ENCODE data around the gene SBNO2.

The SBNO2 gene

DNA sequence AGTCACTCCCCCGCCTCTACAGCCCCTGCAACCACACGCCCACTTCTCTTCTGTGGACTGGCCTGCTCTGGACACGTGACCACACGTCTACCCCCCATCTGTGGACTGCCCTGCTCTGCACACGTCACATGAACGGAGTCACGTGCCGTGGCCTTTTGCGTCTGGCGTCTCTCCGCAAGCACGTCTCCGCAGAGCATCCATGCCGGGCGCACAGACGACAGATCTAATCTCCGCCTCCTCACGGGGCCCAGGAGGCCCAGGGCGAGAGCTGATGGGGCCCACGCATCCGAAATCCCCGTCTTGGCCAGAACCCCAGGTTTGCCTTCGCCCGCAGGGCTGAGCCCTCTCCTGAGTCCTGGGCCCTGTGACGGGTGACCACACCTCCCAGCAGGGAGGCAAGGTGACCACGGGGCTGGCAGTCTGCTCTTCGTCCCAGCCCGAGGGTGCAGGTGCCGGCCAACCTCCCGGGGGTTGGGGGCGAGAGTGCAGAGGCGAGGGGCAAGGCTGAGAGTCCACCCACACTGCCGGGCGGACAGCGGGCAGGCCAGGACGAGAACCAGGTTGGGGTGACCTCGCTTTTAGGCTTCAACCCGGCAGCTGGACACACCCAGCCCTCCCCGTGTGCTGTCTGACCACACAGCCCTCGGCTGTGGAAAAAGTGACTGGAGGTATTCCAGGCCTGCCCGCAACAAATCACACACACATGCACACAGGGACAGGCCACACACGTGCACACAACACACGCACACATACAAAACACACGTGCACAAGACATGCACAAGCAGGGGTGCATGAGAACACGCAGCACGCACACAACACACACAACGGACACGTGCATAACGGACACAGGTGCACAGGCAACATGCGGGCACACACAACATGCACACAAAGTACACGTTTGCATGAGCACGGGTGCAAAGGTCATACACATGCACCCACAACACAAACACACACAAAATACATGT is 3.9 kb downstream of the SBNO2 start:
- peak; percentile 45 to 98 (median 86) for DNase-seq
- intact Hi-C loops (cut with DNase I): loop anchor here (5.0 kb wide), 1 partner anchor 68 kb away; the partner anchor contains the start of gene GPX4

DNA sequence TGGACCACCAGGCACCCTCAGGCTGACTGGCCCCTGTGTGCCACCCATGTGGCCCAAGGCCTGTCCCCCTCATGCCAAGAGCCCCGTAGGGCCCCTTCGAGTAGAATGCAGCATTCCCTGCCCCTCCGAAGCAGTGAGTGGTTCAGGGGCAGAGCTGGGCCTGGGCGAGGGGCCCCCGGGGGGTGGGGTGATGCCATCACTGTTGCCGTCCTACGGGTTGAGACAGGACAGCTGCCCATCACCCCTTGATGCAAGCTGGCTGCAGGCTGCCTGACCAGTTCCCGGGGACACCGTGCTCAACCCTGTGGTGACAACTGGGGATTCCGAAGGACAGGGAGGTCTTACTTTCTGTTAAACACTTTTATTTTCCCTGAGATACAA is 4.7 kb downstream of the SBNO2 start:
- intact Hi-C loops (cut with DNase I): no loop called here

DNA sequence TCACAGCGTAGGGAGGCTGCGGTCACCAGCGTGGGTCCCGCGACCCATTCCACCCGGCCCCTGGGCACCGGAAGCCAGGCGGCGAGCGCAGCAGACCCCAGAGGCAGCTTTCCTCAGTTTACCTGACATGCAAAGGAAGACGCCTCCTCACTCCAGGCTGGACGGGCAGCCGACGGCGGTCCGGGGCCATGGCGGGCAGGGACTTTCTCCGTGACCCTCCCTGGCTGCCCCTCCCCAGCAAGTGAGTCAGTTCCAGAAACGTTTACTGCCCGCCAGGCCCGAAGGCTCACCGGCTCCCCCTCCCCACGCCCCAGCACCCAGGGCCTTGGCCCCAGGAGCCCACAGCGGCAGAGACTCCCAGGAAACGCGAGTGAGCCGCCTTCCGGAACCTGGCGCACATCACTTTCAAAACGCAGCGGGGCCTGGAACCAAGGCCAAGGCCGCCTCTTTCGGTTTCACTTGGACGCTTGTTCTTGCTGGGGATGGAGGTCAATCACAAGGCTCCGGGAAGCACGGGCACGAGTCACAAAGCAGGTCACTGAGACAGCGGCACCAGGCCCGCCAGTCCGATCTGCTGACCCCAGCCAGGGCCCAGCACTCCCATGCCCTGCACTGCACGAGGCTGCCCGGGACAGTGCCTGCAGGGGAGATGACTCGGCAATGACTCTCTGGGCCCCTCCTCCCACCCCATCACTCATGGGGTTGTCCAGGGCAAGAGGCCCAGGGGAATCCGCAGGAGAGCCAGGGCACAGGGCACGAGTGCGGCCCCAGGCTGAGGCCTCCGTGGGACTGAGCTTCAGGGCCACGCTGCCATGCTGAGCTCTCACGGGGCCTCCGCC is 5.3 kb downstream of the SBNO2 start:
- intact Hi-C loops (cut with DNase I): no loop called here
- peak in 4 of 10 donors; percentile 34 to 85 (median 64) for DNase-seq

More for the DNA sequence above, 4.7 kb downstream of the SBNO2 start:
- peak in 1 of 10 donors; percentile 68 for DNase-seq

DNA sequence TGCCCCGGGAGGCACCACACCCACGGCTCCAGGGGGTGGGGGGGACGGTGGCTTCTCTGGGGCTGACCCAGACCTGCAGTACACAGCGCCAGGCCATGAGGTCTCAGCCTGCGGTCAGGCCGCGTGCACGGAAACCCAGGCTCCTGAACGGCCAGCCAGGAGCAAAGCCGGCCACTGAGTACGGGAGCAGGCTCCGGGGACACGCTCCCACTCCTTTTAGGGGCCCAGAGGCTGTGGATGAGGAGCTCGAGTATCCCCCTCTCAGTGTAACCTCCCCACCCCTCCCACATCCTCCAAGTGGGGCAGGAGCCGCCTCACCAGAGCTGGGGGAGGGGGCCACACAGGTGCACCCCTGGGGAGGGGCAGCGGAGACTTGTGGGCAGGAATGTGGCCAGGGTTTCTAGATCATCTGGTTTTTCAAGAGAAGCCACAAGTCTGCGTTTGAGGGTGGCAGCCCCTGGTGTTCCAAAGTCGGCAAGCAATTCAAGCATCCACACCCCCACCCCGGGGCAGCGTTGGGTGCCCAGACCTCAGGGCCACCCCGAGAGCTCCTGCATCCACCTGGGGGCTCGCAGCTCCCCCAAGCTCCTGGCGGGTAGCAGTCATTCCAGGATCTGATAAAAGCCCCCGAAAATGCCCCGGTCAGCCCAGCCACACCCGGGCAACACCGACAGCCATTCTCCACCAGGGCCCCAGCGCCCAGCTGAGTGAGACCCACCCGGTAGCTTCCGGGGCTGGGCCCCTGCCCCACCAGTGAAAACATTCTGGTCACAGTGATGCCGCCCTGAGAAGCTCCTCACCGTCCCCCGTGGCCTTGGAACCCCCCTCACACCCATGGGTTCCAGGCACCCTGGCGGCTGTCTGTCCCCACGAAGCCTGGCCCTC is 6.1 kb downstream of the SBNO2 start:
- DNase-seq: peak in 1 of 10 donors; percentile 68

DNA sequence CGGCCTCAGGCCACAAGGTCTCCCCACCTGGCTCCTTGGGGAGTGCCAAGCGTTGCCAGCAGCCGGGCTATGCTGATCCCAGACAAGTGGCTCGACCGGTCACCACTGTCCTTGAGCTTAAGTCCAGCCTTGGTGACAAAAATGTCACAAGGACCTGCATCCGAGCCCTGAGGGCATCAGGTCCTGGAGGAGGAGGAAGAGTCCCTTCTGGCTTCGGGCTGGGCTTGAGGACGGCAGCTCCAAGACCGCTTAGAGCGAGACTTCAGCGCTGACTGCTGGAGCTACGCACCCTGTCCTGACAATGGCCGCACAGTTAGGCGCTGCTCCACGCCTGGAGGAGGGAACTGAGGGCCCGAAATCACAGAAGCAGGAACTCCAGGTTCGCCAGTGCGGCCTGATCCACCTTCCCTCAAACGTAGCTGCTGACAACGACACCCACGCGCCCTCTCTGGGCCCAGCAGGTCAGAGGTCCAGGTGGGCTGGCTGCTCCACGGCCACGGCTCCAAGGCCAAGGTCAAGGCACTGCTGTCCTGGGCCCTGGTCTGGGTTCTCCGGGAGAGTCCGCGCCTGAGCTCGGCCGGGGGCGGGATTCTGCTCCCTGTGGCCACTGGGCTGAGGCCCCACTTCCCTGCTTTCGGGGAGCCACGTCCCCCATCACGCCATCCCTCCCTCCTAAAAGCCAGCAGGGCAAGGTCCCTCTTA is 7.0 kb downstream of the SBNO2 start:
- intact Hi-C loops (cut with DNase I): no loop called here
- DNase-seq: peak in 2 of 10 donors; percentile 68 to 80

More for the DNA sequence above, 6.1 kb downstream of the SBNO2 start:
- intact Hi-C loops (cut with DNase I): no loop called here

DNA sequence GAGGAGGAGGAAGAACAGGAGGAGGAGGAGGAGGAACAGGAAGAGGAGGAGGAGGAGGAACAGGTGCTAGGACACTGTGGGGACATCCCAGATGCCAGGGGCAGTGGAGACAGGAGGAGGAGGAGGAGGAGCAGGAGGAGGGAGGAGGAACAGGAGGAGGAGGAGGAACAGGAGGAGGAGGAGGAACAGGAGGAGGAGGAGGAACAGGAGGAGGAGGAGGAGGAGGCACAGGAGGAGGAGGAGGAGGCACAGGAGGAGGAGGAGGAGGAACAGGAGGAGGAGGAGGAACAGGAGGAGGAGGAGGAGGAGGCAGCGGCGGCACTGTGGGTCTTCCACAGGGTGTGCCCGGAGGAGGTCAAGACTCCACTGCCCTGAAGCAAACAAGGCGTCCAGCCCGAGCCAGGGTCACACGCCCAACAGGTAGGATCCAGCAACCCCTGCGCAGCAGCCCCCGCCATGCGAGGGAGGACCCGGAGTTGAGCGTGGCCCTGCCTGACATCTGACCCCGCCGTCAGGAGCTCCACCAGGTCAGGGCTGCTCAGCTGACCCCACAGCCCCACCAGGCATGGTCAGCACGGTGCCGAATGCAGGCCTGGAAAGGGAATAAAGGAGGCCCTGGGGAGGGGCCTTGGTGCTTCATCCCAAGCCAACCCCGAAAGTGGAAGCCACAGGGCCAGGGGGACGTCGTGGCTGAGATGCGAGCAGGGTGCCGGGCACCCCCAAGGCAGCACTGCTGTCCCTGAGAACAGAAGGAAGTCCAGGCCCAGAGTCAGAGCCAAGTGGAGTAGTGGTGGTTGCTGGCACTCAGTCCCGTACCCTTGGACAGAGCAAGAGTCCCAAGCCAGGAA is 9.2 kb downstream of the SBNO2 start:
- DNase-seq: no peak
- intact Hi-C loops (cut with DNase I): no loop called here

DNA sequence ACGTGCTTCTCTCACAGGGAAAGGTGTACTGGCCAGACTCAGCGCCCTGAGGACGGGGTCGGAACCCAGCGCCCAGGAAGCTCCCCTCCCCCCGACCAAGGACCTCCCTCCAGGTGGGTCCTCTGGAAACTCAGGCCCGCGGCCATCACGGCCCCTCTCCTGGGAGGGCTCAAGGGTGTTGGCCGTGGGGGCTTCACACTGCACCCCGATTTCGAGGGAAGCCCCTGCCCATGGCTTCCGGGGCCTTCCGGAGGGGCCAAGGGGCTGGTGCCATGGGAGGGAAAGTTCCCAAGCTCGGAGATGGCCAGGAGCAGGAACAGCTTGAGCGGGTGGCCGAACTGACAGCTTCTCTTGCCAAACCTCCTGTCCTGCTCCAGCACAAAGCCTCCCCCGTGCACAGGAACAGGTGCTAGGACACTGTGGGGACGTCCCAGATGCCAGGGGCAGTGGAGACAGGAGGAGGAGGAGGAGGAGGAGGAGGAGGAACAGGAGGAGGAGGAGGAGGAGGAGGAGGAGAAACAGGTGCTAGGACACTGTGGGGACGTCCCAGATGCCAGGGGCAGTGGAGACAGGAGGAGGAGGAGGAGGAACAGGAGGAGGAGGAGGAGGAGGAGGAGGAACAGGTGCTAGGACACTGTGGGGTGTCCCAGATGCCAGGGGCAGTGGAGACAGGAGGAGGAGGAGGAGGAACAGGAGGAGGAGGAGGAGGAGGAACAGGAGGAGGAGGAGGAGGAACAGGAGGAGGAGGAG is 10.0 kb downstream of the SBNO2 start:
- intact Hi-C loops (cut with DNase I): no loop called here
- no peak for DNase-seq

DNA sequence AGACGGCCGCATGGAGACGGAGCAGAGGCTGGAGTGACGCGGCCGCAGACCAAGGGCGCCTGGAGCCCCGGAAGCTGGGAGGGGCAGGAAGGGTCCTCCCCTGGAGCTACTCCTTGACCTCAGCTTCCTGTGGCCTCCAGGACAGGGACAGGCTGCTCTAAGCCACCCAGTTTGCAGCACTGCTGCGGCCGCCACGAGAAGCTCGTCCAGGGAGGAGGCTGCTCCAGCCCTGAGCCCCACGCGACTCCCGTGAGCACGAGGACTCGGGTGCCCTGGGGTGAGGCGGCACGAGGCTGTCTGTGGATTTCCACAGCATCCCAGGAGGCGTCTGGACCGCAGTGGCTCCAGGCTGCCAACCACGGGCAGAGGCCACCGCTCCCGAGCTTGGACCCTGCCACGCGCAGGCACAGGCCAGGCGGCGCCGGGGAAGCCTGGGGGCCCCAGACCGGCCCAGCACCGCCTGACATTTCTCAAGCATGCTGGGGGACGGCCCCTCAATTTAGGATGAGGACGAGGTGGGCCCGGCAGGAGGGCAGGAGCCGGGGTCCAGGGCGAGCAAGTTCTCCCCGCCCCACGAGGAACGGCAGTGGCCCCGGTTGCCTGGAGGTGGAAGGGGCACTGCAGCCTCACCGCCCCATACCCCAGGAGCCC is 10.7 kb downstream of the SBNO2 start:
- DNase-seq: no peak
- intact Hi-C loops (cut with DNase I): no loop called here

DNA sequence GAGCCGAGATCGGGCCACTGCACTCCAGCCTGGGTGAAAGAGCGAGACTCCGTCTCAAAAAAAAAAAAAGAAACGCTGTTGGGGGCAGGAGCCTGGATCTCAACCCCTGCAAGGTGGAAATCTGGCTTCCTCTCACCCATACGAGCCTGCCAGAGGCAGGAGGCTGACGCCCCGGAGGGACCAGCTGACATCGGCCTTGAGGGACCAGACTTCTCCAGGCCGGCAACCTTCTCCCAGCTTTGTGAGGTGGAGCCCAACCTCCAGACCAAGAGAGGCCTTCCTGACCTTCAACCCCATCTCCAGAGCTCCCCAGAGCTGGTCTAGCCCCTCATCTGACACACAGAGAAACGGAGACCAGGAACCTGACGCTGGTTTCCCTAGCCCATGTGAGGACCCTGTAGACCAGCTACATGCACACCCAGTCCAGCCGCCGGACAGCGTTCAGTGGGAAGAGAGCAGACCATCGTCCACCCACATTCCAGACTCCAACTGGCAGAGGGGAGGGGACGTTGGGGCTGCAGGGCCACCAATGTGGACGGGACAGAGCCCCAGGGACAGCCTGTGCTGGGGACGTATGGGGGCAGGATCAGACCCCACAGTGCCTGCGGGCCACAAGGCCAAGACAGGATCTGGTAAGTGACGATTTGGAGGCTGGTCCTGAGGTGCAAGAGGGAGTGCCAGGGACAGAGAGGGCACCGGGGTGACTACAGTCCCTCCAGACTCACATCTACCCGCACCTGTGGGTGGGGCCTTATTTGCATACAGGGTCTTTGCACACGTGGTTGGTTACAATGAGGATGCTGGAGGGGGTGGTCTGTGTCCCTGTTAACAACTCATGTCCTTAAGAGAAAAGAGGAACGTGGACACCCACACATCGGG is 11.4 kb downstream of the SBNO2 start:
- DNase-seq: peak in 1 of 10 donors; percentile 52
- intact Hi-C loops (cut with DNase I): no loop called here

DNA sequence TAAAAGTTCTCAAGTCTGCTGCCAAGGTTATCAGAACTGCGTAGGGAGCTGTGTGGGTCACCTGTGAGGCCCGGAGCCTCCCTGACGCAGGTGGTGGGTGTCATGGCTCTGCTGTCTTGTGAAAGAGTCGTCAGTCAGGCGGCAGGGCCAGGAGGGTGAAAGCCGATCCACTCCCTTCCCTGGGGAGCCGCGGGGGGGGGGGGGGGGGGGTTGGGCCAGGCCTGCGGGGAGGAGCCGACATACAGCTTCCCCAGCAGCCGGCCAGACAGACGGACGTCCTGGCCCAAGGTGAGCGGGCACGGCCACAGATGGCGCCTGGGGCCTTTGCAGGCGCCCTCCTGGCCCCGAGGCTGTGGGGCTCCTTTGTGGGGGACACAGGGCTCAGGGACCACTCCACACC is 12.4 kb downstream of the SBNO2 start:
- intact Hi-C loops (cut with DNase I): no loop called here
- no peak for DNase-seq

DNA sequence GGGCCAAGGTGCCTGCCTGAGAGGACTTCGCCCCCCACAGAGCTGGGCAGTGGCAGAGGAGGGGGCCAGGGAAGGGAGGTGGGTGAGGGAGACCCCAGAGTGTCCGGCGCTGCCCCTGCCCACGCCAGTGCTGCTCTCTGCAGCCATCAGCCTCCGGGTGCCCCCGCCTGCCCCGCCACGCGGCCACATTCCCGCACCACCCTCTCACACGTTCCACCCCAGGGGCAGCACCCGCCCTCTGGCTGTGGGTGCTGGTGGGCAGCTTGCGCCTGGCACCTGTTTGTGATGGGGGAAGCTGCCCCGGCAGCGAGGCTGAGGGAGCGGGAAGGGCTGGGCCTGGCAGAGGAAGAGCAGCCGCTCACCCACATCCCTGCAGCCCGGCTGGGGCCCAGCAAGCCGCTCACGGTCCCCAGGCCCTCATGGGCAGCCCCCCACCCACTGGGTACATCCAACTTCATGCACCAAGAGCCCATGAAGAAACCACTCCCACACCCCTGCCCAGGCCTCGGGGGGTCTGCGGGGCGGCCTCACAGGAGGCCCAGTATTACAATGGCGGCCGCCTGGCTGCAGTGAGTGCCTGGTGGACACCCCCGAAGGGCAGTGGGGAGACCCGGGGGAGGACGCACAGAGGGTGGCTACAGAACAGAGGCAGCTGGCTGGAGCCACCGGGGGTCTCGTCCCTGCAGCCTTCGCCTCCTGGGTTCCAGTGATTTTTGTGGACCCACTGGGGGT is 14.0 kb downstream of the SBNO2 start:
- no peak for DNase-seq
- intact Hi-C loops (cut with DNase I): no loop called here

DNA sequence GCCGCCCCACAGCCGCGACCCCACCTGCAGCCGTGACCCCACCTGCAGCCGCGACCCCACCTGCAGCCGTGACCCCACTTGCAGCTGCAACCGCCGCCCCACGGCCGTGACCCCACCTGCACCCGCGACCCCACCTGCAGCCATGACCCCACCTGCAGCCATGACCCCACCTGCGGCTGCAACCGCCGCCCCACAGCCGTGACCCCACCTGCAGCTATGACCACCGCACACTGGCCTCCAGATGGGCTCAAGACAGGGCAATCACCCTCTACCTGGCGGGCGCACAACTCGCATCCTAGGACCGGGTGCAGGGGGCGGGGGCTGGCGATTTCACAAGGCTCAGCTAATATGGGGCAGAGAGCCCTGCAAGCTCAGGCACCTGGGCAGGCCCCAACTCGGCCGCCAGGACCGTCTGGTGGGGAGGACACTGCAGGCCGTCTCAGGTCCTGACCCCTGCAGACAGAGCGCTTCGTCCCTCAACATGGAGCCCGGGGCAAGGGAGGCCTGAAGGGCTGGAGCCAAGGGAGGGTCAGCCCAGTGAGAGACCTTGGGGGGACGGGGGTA is 15.1 kb downstream of the SBNO2 start:
- intact Hi-C loops (cut with DNase I): no loop called here
- no peak for DNase-seq

DNA sequence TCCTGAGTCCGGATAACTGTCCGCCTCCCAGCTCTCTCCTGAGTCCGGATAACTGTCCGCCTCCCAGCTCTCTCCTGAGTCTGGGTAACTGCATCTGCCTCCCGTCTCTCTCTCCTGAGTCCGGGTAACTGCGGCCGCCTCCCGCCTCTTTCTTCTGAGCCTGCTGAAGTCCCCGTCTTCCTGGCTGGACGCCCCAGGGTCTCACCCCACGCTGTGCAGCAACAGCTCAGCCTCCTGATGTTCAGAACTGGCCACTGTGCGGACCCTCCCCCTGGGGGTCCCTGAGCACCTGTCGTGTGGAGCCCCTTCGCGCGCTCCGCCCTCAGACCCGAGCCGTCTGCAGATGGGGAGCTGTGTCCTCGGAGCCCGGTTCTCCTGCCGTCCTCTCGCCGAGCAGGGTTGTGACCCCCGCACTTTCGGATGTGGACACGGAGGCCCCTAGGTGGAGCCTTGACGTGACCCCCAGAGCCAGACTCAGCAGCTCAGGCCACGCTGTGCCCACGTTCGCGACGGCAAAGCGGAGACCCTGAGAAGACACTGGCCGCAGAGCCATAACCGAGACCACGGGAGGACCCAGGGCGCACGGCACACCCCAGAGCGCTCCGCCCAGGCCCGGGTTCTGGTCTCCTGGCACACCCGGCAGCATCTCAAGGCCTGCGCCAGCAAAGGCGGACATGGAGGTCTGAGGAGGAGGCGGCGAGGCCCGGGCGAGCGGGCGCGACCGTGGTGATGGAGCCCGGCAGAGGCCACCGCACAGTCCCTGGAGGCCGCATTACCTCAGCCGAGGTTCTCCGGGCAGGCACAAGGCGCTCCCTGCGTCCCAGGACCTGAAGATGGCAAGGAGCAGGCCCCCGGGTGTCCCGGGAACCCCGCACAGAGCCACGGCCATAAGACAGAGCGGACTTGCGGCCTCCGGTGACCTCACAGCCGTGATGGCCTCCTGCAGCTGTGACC is 15.9 kb downstream of the SBNO2 start:
- peak in 1 of 10 donors; percentile 75 for DNase-seq
- intact Hi-C loops (cut with DNase I): no loop called here

All from posterior cingulate gyrus (tissue), 11 donors.